Keratinocyte (primary cell): ENCODE data around the gene MCM9. TPM values are rescaled to one million over a fixed set of nuclear protein-coding genes. Genes with fewer than 3 reads are reported as not detected.
"Not testable (repeated sequence)": the region's sequence is repeated elsewhere in the genome, so short reads cannot be mapped to it uniquely, and the experiment has no call there.

Experiments
- DNase-seq: peaks from one replicate; pipeline ENCODE4 v3.0.0-alpha.2; 2011; ENCODE audit warnings: low read depth, missing footprints, low spot score
- FAIRE-seq: peaks from 2 replicates; lab custom pipeline; 2011; peaks lifted over from hg19 to GRCh38; lab: Jason Lieb, UNC
- H2AFZ ChIP-seq: 2 replicates; pipeline ENCODE4 v1.6.0; 2012; ENCODE audit warnings: low read length, control low read depth, inconsistent platforms; ENCODE audit not compliant: control insufficient read depth
- H3K27ac ChIP-seq: 2 replicates; pipeline ENCODE4 v1.5.1; 2011; ENCODE audit warnings: low read length; ENCODE audit not compliant: control insufficient read depth, insufficient read depth
- H3K27me3 ChIP-seq: 3 replicates; pipeline ENCODE4 v1.6.0; 2011; ENCODE audit warnings: low read length; ENCODE audit not compliant: control insufficient read depth, insufficient read depth; ENCODE audit errors: extremely low read depth
- H3K36me3 ChIP-seq, 2 experiments: 2 replicates in 1 of 2; 3 replicates in 1 of 2; pipeline ENCODE4 v1.5.1; 2011; ENCODE audit warnings: low read length in 2 of 2, mild to moderate bottlenecking in 1 of 2; ENCODE audit not compliant: control insufficient read depth in 2 of 2, insufficient read depth in 2 of 2; ENCODE audit errors: extremely low read depth in 1 of 2
- H3K4me1 ChIP-seq: 3 replicates; pipeline ENCODE4 v1.5.1; 2011; ENCODE audit warnings: low read length; ENCODE audit not compliant: control insufficient read depth, insufficient read depth; ENCODE audit errors: extremely low read depth
- H3K4me2 ChIP-seq: 3 replicates; pipeline ENCODE4 v1.6.0; 2011; ENCODE audit warnings: low read depth, low read length; ENCODE audit not compliant: control insufficient read depth, insufficient read depth; ENCODE audit errors: extremely low read depth
- H3K4me3 ChIP-seq, 3 experiments: fragments of 200-600 bp in 1 of 3; sonication (generic) in 1 of 3; 2 replicates in 2 of 3; 3 replicates in 1 of 3; pipeline ENCODE4 v1.5.1; 2011 to 2016; ENCODE audit warnings: low read length in 3 of 3, mild to moderate bottlenecking in 3 of 3, control low read depth in 2 of 3, inconsistent platforms in 1 of 3, low read depth in 1 of 3, mixed read lengths in 1 of 3, mixed run types in 1 of 3, moderate library complexity in 1 of 3; ENCODE audit not compliant: control insufficient read depth in 2 of 3, insufficient read depth in 2 of 3; ENCODE audit errors: extremely low read depth in 1 of 3
- H3K79me2 ChIP-seq: 2 replicates; pipeline ENCODE4 v1.6.0; 2012; ENCODE audit warnings: low read length; ENCODE audit not compliant: control insufficient read depth, insufficient read depth
- H3K9ac ChIP-seq: 3 replicates; pipeline ENCODE4 v1.6.0; 2011; ENCODE audit warnings: low read length; ENCODE audit not compliant: control insufficient read depth, insufficient read depth; ENCODE audit errors: extremely low read depth
- H3K9me1 ChIP-seq: 3 replicates; pipeline ENCODE4 v1.6.0; 2011; ENCODE audit warnings: low read length; ENCODE audit not compliant: control insufficient read depth, insufficient read depth; ENCODE audit errors: extremely low read depth
- H3K9me3 ChIP-seq: 2 replicates; pipeline ENCODE4 v1.5.1; 2012; ENCODE audit warnings: low read depth, low read length; ENCODE audit not compliant: control insufficient read depth
- H4K20me1 ChIP-seq: 3 replicates; pipeline ENCODE4 v1.6.0; 2011; ENCODE audit warnings: low read length; ENCODE audit not compliant: control insufficient read depth, insufficient read depth; ENCODE audit errors: extremely low read depth
- EZH2 ChIP-seq: IDR thresholded peaks from one replicate; pipeline ENCODE4 v1.6.1; 2012; ENCODE audit warnings: inconsistent platforms, mild to moderate bottlenecking, low read length, moderate library complexity
- dilution Hi-C: fragments of 300-500 bp; cut with MboI; formaldehyde crosslinking; loops from one replicate; pipeline ENCODE4 v1.7.0; 2020; ENCODE audit warnings: low sequenced_read_pairs; ENCODE audit not compliant: extremely low pct_ligation_motif_present
- polyA plus RNA-seq, 5 experiments: library from polyadenylated mRNA; depleted of rRNA in 3 of 5; stranded (reverse) in 3 of 5; stranded (forward) in 1 of 5; unstranded in 1 of 5; fragments of >200 nt; gene quantifications; 1 replicate in 1 of 5; 2 replicates in 3 of 5; 3 replicates in 1 of 5; pipeline versions ENCODE4 v1.2.1 to v1.2.3, GENCODE V29; 2011 to 2012; ENCODE audit warnings: missing spikeins in 2 of 5, low read depth in 1 of 5, low replicate concordance in 1 of 5
- TF ChIP-seq, protein P1 (sequence below), 3 experiments: IDR thresholded peaks in 1 of 3; conservative IDR thresholded peaks in 1 of 3; optimal IDR thresholded peaks in 1 of 3; 2 replicates in 2 of 3; 3 replicates in 1 of 3; pipeline versions ENCODE3 to v1.5.1; 2011; ENCODE audit warnings: low read length in 3 of 3, mild to moderate bottlenecking in 3 of 3, moderate library complexity in 2 of 3, control low read depth in 1 of 3, inconsistent platforms in 1 of 3; ENCODE audit not compliant: insufficient read depth in 2 of 3; ENCODE audit errors: extremely low read depth in 1 of 3

The MCM9 gene
- polyA plus RNA-seq, 1 donor (not counting 4 experiments of a cell fraction or from before 2014, with no cell fraction given) = 3.1 TPM

DNA sequence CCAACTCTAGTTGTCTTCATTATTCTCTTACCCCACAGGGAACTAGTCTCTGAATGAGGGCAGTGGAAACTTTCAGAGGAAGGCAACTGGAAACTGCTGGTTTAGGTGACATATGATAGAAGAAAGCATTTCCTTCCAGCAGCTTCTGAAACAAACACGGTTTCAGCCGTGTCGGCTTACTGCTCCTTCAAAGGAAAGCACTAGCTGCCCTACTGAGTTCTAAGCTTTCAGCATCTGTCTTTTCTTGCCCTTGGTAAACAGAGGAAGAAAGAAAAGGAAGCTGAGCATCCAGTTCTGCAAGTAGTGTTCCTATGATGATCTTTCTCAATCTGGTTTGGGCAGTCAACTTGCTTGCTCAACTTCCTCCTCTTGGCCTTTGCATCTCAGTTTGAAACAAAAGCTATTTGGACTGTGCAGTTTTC, 166.0 kb downstream of the MCM9 start:
- no peaks in the 10 kb centered on the region for H3K9me3 ChIP-seq
- H3K36me3 ChIP-seq = no peaks in the 10 kb centered on the region
- DNase-seq = no peak
- no peak overlapping the region for H3K9ac ChIP-seq
- no peak overlapping the region for H3K4me2 ChIP-seq
- H3K27ac ChIP-seq = no peak overlapping the region
- dilution Hi-C loops = no loop called here
- peaks cover 6% of the 10 kb centered on the region for H3K4me1 ChIP-seq
- TF ChIP-seq, protein P1, sequence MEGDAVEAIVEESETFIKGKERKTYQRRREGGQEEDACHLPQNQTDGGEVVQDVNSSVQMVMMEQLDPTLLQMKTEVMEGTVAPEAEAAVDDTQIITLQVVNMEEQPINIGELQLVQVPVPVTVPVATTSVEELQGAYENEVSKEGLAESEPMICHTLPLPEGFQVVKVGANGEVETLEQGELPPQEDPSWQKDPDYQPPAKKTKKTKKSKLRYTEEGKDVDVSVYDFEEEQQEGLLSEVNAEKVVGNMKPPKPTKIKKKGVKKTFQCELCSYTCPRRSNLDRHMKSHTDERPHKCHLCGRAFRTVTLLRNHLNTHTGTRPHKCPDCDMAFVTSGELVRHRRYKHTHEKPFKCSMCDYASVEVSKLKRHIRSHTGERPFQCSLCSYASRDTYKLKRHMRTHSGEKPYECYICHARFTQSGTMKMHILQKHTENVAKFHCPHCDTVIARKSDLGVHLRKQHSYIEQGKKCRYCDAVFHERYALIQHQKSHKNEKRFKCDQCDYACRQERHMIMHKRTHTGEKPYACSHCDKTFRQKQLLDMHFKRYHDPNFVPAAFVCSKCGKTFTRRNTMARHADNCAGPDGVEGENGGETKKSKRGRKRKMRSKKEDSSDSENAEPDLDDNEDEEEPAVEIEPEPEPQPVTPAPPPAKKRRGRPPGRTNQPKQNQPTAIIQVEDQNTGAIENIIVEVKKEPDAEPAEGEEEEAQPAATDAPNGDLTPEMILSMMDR (optimal IDR thresholded peaks at IDR 0.05 in 1 of 3, IDR thresholded peaks at IDR 0.05 in 1 of 3, conservative IDR thresholded peaks at IDR 0.05 in 1 of 3; ENCODE audit: extremely low read depth in 1 of 3, insufficient read depth in 2 of 3, low read length in 3 of 3) = no peak
- TF ChIP-seq EZH2 = no peak
- no peaks in the 10 kb centered on the region for H3K79me2 ChIP-seq
- H3K27me3 ChIP-seq = no peaks in the 10 kb centered on the region
- H3K4me3 ChIP-seq = no peak overlapping the region
- no peaks in the 10 kb centered on the region for H4K20me1 ChIP-seq
- no peak overlapping the region for H2AFZ ChIP-seq
- H3K9me1 ChIP-seq = no peaks in the 10 kb centered on the region
- FAIRE-seq = no peak

DNA sequence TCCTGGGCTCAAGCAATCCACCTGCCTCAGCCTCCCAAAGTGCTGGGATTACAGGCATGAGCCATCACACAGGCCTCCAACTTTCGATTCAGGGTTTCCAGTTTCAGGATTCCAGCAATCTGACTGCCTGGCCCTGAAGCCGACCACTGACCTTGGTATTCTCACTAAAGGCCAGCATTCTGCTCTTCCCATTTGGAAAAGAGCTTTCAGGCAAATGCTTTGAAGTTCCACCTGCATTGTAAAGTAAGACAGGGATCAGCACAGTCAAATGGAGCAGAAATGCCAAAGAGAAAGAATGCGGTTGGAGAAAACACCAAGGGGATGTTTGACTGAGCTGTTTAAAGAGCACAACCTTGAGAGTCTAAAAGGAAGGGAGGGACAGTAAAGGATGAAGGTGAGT, 166.5 kb downstream of the MCM9 start:
- no peak for DNase-seq
- Histone ChIP-seq H3K9me1 (no peaks in the 10 kb centered on the region), H3K9ac (no peak overlapping the region), H3K9me3 (no peaks in the 10 kb centered on the region), H3K27me3 (no peaks in the 10 kb centered on the region), H3K4me2 (no peak overlapping the region), H2AFZ (no peak overlapping the region), H3K4me1 (peaks cover 6% of the 10 kb centered on the region), H3K36me3 (no peaks in the 10 kb centered on the region), H4K20me1 (no peaks in the 10 kb centered on the region), H3K79me2 (no peaks in the 10 kb centered on the region), H3K4me3 (no peak overlapping the region), H3K27ac (no peak overlapping the region)
- dilution Hi-C loops = no loop called here
- no peak for FAIRE-seq
- TF ChIP-seq, protein P1 (optimal IDR thresholded peaks at IDR 0.05 in 1 of 3, IDR thresholded peaks at IDR 0.05 in 1 of 3, conservative IDR thresholded peaks at IDR 0.05 in 1 of 3; ENCODE audit: extremely low read depth in 1 of 3, insufficient read depth in 2 of 3, low read length in 3 of 3) = no peak
- no peak for TF ChIP-seq EZH2

DNA sequence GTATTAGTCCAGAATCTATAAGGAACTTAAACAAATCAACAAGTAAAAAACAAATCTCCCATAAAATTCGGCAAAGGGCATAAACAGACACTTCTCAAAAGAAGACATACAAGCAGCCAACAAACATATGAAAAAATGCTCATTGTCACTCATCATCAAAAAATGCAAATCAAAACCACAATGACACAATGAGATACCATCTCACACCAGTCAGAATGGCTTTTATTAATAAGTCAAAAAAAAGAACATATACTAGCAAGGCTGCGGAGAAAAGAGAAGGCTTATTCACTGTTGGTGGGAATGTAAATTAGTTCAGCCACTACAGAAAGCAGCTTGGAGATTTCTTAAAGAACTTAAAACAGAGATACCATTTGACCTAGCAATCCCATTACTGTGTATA, 169.6 kb downstream of the MCM9 start:
- H3K36me3 ChIP-seq, H3K9me3 ChIP-seq, H3K4me1 ChIP-seq, H3K79me2 ChIP-seq, H3K9me1 ChIP-seq, H3K4me3 ChIP-seq, H3K27me3 ChIP-seq, H3K9ac ChIP-seq, H3K27ac ChIP-seq, dilution Hi-C loops, H4K20me1 ChIP-seq, DNase-seq, H2AFZ ChIP-seq, FAIRE-seq, H3K4me2 ChIP-seq: not testable (repeated sequence)
